Lung (tissue), 12 donors: ENCODE results near the gene RSU1. TPM values are rescaled to one million over a fixed set of nuclear protein-coding genes. Genes with fewer than 3 reads are reported as not detected.
"Not testable (repeated sequence)": the region's sequence is repeated elsewhere in the genome, so short reads cannot be mapped to it uniquely, and the experiment has no call there.

Source experiments
- ATAC-seq: fragments of 200-7000 bp; cut with Tn5 transposase; one replicate; pipeline ENCODE4 v1.9.1; 2020; ENCODE audit warnings: moderate number of reproducible peaks; ENCODE audit not compliant: insufficient read depth, low FRiP score
- DNase-seq, 3 donors: peaks; one replicate each; pipeline ENCODE4 v3.0.0-alpha.2; 2013 to 2017
- H3K27ac ChIP-seq, 2 donors: one replicate each; pipeline ENCODE4 v1.5.1; 2013; ENCODE audit warnings: mild to moderate bottlenecking in 2 of 2, moderate library complexity in 2 of 2, control low read depth in 1 of 2, inconsistent platforms in 1 of 2, low read depth in 1 of 2, low read length in 1 of 2
- H3K27me3 ChIP-seq, 3 donors: one replicate each; pipeline ENCODE4 v1.5.1; 2013; ENCODE audit warnings: low read length in 2 of 3; ENCODE audit not compliant: control insufficient read depth in 3 of 3, insufficient read depth in 3 of 3
- H3K36me3 ChIP-seq, 4 donors: one replicate each; pipeline ENCODE4 v1.5.1; 2013; ENCODE audit warnings: low read length in 4 of 4, mild to moderate bottlenecking in 1 of 4, moderate library complexity in 1 of 4; ENCODE audit not compliant: control insufficient read depth in 4 of 4, insufficient read depth in 4 of 4
- H3K4me1 ChIP-seq, 5 donors: one replicate each; pipeline ENCODE4 v1.5.1; 2013; ENCODE audit warnings: low read length in 5 of 5, mild to moderate bottlenecking in 2 of 5, moderate library complexity in 1 of 5; ENCODE audit not compliant: control insufficient read depth in 5 of 5, insufficient read depth in 5 of 5
- H3K4me3 ChIP-seq: one replicate; pipeline ENCODE4 v1.5.1; 2013; ENCODE audit warnings: mild to moderate bottlenecking, control low read depth, moderate library complexity
- H3K9ac ChIP-seq, 2 donors: one replicate each; pipeline ENCODE4 v1.5.1; 2013; ENCODE audit warnings: low read length in 2 of 2, control low read depth in 1 of 2; ENCODE audit not compliant: insufficient read depth in 1 of 2
- H3K9me3 ChIP-seq, 4 donors: one replicate each; pipeline ENCODE4 v1.5.1; 2013; ENCODE audit warnings: low read length in 3 of 4, mild to moderate bottlenecking in 1 of 4, moderate library complexity in 1 of 4; ENCODE audit not compliant: control insufficient read depth in 4 of 4, insufficient read depth in 3 of 4
- WGBS, 2 donors: extraction: QIAGEN DNeasy Blood & Tissue Kit; methylation state at CpG; one replicate each; pipeline ENCODE4 v1.1.7; 2013; 5-methylcytosine and 5-hydroxymethylcytosine counted together
- polyA plus RNA-seq, 2 donors: library from polyadenylated mRNA; stranded (reverse); fragments of 200-250 nt; gene quantifications; one replicate each; pipeline ENCODE4 v1.2.1, GENCODE V29; 2013
- total RNA-seq, 2 donors: library from RNA; depleted of rRNA in 1 of 2; stranded (reverse); fragments of >200 nt in 1 of 2; gene quantifications; one replicate each; pipeline ENCODE4 v1.2.1, GENCODE V29; 2014 to 2021
- TF ChIP-seq, protein P1 (sequence below): IDR thresholded peaks from 2 replicates; pipeline ENCODE4 v1.5.1; 2012; ENCODE audit warnings: mild to moderate bottlenecking; ENCODE audit errors: control extremely low read depth, extremely low read depth
- donor health status: control.
- donor health status: control.
- donor health status: Bipolar disorder and iron deficiency.
- donor health status: healthy.
- donor health status: DM: yes; HTN: yes; CAD: no.

Gene RSU1
- total and polyA plus RNA-seq, 4 donors = 36.0 to 81.5 (median 57.9) TPM

DNA sequence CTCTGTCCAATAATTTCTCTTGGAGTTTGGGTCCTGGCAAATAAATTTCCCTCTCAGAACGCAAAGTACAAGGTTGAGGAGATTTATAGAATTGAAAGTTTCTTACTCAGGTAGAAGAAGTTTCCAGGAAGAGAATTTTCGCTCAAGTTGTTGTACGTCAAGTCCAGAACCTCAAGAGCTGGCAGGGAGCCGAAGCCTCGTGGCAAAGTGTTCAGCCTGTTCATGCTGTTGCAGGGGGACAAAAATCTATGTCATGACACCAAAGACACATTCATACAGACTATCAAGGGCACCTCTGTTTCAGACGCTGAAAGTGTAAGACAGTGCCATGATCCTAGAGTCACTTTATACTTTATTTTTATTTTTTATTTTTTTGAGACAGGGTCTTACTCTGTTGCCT, 62.5 kb downstream of the RSU1 start:
- H3K4me3 ChIP-seq = no peak overlapping the region
- H3K27me3 ChIP-seq = no peaks in the 10 kb centered on the region
- peaks cover 6 to 20% (median 14%) of the 10 kb centered on the region in 4 donors for H3K36me3 ChIP-seq
- no peaks in the 10 kb centered on the region for H3K4me1 ChIP-seq
- 87 to 88% methylated on average over 6 of the region's 6 CpGs for WGBS, 2 donors
- H3K9me3 ChIP-seq = no peaks in the 10 kb centered on the region
- TF ChIP-seq, protein P1, sequence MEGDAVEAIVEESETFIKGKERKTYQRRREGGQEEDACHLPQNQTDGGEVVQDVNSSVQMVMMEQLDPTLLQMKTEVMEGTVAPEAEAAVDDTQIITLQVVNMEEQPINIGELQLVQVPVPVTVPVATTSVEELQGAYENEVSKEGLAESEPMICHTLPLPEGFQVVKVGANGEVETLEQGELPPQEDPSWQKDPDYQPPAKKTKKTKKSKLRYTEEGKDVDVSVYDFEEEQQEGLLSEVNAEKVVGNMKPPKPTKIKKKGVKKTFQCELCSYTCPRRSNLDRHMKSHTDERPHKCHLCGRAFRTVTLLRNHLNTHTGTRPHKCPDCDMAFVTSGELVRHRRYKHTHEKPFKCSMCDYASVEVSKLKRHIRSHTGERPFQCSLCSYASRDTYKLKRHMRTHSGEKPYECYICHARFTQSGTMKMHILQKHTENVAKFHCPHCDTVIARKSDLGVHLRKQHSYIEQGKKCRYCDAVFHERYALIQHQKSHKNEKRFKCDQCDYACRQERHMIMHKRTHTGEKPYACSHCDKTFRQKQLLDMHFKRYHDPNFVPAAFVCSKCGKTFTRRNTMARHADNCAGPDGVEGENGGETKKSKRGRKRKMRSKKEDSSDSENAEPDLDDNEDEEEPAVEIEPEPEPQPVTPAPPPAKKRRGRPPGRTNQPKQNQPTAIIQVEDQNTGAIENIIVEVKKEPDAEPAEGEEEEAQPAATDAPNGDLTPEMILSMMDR = no peak
- H3K9ac ChIP-seq = no peak overlapping the region
- no peak for DNase-seq
- H3K27ac ChIP-seq = no peak overlapping the region
- ATAC-seq = no peak

DNA sequence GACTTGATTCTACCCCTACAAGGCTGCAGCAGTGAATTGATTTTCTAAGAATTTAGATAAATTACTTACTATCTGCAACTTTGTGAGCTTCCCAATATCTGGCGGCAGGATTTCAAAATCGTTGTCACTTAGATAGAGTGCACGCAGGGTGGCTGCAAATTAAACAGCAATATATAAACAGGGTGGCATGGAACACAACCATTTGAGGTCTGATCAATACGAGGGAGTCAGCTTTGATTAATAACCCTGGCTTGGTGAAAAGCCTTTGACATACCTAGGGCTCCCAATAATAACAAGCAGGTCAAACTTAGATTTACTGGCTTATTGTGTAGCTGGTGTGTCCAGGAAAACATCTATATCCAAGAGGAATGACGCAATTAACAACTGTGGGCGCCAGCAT, 64.4 kb downstream of the RSU1 start:
- not testable (repeated sequence) for H3K9ac ChIP-seq, H3K27ac ChIP-seq, H3K27me3 ChIP-seq, DNase-seq, H3K9me3 ChIP-seq, H3K4me1 ChIP-seq, H3K4me3 ChIP-seq, ATAC-seq
- H3K36me3 ChIP-seq = peaks cover 0 to 25% (median 14%) of the 10 kb centered on the region in 4 donors
- WGBS, 2 donors = 89 to 94% methylated on average over 6 of the region's 6 CpGs

DNA sequence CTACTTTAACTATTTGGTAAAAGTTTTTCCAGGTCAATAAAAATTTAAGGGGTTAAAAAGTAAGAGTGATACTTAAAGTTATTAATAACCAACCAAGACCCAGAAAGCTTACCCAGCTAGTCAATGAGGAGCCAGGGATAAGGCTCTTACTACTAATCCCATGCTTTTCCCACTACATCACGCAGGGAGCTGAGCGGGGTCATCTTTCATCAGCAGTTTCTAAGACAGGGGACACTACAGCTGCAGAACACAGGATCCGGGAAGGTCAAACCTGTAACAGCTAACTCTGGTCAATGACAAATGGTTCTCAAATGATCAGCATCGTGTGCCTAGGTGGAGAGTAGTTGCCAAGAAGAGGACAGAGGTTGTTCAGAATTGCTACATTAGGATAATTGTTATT, 65.1 kb downstream of the RSU1 start:
- no peak overlapping the region for H3K4me3 ChIP-seq
- no peaks in the 10 kb centered on the region for H3K27me3 ChIP-seq
- TF ChIP-seq, protein P1 = no peak
- no peaks in the 10 kb centered on the region for H3K4me1 ChIP-seq
- H3K36me3 ChIP-seq = peaks cover 0 to 25% (median 14%) of the 10 kb centered on the region in 4 donors
- DNase-seq (no peak), ATAC-seq (no peak)
- H3K27ac ChIP-seq = no peak overlapping the region
- no peak overlapping the region for H3K9ac ChIP-seq
- WGBS, 2 donors = 94 to 97% methylated on average over 4 of the region's 4 CpGs
- no peaks in the 10 kb centered on the region for H3K9me3 ChIP-seq

DNA sequence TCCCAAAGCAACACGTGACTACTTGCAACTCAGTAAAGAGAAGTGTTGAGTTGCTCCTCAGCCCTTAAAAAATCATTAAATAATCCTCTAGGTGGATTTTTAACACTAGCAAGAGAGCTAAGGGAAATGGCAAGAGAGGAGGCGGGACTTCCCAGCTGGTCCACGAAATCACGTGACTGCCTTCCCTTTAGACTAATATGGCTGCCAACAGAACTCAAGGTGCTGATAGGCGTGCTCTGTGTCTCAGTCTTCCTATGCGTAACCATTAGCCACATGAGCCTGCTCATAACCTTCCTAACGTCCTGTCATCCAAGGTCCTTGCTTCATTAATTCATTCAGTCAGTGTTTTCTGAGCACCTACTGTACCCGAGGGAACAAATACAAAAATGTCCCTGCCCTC, 66.0 kb downstream of the RSU1 start:
- H3K9me3 ChIP-seq = no peaks in the 10 kb centered on the region
- H3K4me1 ChIP-seq = no peaks in the 10 kb centered on the region
- H3K27me3 ChIP-seq = no peaks in the 10 kb centered on the region
- H3K4me3 ChIP-seq = no peak overlapping the region
- no peak for ATAC-seq
- WGBS, 2 donors = 91 to 96% methylated on average over 8 of the region's 8 CpGs
- DNase-seq = no peak
- no peak overlapping the region for H3K9ac ChIP-seq
- no peak overlapping the region for H3K27ac ChIP-seq
- peaks cover 0 to 25% (median 13%) of the 10 kb centered on the region in 4 donors for H3K36me3 ChIP-seq
- TF ChIP-seq, protein P1 = no peak
